Sigmoid colon (tissue), 4 donors: ENCODE results near the gene CAPN15.

Experiments
- POLR2A ChIP-seq, 2 donors: fragments of 450-650 bp; IDR thresholded peaks; one replicate each; pipeline ENCODE4 v1.6.1; 2016; ENCODE audit warnings: antibody characterized with exemption in 2 of 2, mild to moderate bottlenecking in 2 of 2, moderate library complexity in 2 of 2
- POLR2AphosphoS5 ChIP-seq, 4 donors: sonication (generic); formaldehyde crosslinking; IDR thresholded peaks; one replicate each; pipeline ENCODE4 v1.6.1; 2017; ENCODE audit warnings: antibody characterized with exemption in 4 of 4
- TF ChIP-seq, protein P1 (sequence below), 4 experiments: fragments of 450-650 bp in 3 of 4; fragments of 200-600 bp in 1 of 4; IDR thresholded peaks; one replicate each; pipeline ENCODE4 v1.5.1; 2016 to 2019; ENCODE audit warnings: antibody characterized with exemption in 4 of 4, mild to moderate bottlenecking in 3 of 4, moderate library complexity in 2 of 4

DNA sequence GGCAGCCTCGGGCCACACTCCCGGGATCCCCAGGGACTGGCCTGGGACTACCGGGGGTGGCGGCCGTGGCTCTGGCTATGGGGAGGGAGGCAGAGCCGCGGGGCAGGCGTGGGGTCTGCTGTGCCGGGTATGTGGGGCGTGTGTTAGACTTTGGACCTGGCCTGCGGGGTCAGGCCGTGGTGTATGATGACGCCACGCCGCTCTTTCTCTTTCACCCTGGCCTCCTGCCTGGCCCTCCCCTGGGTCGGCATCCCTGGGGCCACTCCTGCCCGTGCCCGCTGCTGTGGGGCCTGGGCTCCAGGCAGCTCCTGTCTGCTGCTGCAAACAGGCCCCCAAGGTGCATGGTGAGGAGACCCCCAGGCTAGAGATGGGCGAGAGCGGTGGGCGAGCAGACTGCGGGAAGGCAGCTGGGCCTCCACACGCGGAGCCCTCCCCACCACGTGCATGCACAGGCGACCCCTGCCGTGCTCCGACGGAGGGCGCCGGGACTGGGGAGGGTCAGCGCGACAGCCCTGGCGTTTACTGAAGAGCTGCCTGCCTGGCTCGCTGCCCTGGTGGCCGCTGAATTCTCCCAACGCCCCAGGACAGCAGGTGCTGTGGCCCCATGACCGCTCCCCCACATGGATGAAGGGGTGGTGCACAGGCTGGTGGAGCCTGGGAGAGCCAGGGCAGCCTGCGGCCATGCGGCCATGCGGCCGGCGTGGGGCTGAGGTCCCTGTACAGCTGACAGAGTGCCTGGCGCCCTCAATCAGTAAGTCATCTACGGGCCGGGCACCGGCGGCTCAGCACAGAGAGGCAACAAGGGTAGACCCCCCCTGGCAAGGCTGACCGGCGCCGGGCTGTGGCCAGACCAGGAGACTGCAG is 16.0 kb downstream of the CAPN15 start:
- TF ChIP-seq, protein P1, sequence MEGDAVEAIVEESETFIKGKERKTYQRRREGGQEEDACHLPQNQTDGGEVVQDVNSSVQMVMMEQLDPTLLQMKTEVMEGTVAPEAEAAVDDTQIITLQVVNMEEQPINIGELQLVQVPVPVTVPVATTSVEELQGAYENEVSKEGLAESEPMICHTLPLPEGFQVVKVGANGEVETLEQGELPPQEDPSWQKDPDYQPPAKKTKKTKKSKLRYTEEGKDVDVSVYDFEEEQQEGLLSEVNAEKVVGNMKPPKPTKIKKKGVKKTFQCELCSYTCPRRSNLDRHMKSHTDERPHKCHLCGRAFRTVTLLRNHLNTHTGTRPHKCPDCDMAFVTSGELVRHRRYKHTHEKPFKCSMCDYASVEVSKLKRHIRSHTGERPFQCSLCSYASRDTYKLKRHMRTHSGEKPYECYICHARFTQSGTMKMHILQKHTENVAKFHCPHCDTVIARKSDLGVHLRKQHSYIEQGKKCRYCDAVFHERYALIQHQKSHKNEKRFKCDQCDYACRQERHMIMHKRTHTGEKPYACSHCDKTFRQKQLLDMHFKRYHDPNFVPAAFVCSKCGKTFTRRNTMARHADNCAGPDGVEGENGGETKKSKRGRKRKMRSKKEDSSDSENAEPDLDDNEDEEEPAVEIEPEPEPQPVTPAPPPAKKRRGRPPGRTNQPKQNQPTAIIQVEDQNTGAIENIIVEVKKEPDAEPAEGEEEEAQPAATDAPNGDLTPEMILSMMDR (IDR thresholded peaks at IDR 0.05): no peak
- no peak for TF ChIP-seq POLR2A (IDR thresholded peaks at IDR 0.05)
- TF ChIP-seq POLR2AphosphoS5 (IDR thresholded peaks at IDR 0.05): no peak
